Adrenal gland (tissue), 5 donors: ENCODE results near the gene NAT8L.

Source experiments
- CTCF ChIP-seq, 6 experiments: fragments of 450-650 bp in 4 of 6; fragments of 200-600 bp in 2 of 6; sonication (generic) in 1 of 6; IDR thresholded peaks; 1 replicate in 5 of 6; 2 replicates in 1 of 6; pipeline versions ENCODE4 v1.5.1 to v1.8.0; 2016 to 2021; ENCODE audit warnings: antibody characterized with exemption in 6 of 6, mild to moderate bottlenecking in 2 of 6, moderate library complexity in 1 of 6
- POLR2A ChIP-seq, 2 donors: fragments of 450-650 bp; IDR thresholded peaks; one replicate each; pipeline ENCODE4 v1.6.1; 2017; ENCODE audit warnings: antibody characterized with exemption in 2 of 2, mild to moderate bottlenecking in 2 of 2, moderate library complexity in 1 of 2
- donor health status: DM: no; HTN: no; CAD: no.

GRCh38 chr4:2078584-2078983 is 19.5 kb downstream of the NAT8L start:
- TF ChIP-seq CTCF (IDR thresholded peaks at IDR 0.05) (no peak), POLR2A (IDR thresholded peaks at IDR 0.05) (no peak)
